Glomerular visceral epithelial cell (primary cell): ENCODE measurements around the gene FOXN3.

Source experiments
- DNase-seq: peaks from one replicate; pipeline ENCODE4 v3.0.0-alpha.2; 2016; ENCODE audit errors: extremely low spot score

The FOXN3 gene

DNA sequence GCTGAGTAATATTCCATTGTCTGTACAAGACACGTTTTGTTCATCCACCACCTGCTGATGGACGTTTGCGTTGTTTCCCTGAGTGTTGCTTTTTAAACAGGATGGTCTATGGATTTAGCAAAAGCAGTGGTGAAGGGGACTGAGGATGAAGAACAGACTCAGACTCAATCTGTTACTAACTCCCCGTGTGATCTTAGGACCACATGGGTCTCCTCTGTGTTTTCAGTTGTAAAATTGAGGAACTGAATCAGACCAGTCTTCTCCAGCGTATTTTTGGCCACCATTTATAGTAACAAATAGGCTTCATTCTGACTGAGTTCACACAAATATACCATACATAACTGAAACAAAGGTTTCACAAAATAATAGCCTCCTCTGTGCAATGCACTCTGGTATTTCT is 85.6 kb downstream of the FOXN3 start:
- DNase-seq, result no peak

DNA sequence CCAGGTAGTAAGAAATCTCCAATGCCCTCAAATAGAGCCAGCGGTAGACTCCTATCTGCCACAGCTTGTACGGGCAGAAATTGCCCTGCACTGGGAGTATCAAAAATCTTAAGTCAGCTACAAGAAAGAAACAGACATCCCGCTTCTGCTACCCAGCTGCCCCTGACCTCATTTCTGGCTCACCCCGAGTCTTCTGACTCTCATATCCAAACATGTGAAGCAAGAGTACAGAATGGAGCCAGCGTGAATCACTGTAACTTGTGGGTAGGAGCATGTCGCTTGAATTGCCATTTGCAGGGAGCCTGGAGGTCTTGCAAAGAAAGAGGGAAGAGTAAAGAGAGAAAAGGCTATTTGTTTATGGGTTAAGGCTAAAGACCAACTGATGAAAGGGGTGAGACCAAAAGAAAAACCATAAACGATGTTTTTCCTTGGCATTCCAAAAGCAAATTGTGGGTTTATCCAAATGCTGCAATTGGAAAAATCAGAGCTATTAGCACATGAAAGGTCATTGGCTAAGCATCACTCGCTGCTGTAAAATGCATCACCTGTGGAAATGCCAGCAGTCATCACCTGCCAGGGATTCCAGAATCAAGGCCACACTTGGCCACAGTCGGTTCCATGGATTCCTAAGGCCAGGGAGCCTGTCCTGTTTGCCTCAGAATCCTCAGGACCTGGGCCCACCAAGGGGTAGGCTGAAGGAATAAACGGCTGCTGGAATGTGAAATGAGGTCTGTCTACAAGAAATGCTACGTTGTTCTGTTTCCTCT is 86.6 kb downstream of the FOXN3 start:
- DNase-seq, result no peak

DNA sequence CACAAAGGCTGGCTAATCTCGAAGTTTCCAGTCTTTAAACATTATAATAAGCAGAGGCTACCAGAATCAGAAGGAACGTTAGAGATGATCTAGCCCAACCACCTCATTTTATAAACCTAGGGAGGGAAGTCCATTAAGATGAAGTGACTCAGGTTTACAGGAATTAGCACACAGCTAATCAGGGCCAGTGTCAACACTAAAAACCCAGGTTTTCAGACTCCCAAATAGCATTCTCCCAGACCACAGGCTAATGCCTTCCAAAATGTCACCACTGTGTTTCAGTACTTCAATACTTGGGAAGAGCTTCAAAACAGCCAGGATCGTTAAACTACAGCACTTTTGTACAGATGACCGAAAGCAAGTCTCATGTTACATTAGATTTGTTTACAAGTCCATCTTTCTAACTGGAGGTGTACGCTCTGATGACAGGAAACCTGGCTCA is 89.2 kb downstream of the FOXN3 start:
- no peak for DNase-seq

DNA sequence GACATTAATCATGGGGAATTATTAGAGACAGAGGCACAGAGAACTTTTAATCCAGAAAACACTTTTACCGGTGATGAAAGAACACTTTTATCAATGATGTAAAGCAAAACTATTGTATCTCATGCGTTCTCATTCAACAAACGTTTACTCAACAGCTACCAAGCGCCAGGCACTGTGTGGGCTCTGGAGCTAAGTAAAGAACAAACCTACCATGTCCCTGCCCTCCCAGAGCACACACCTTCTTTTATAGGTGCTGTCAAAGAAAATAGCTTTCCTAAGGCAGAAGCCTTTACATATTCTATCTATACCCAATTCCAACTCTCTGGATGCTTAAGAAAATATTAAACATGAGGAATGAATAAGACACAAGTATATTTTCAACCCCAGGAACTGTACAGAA is 91.1 kb downstream of the FOXN3 start:
- no peak for DNase-seq

GRCh38 chr14:89325299-89325883 is 91.6 kb downstream of the FOXN3 start:
- DNase-seq, result no peak

- no peak for DNase-seq
Observed at GRCh38 chr14:89324501-89325298, 92.3 kb downstream of the FOXN3 start.

- no peak for DNase-seq
Observed at GRCh38 chr14:89320381-89321000, 96.5 kb downstream of the FOXN3 start.

DNA sequence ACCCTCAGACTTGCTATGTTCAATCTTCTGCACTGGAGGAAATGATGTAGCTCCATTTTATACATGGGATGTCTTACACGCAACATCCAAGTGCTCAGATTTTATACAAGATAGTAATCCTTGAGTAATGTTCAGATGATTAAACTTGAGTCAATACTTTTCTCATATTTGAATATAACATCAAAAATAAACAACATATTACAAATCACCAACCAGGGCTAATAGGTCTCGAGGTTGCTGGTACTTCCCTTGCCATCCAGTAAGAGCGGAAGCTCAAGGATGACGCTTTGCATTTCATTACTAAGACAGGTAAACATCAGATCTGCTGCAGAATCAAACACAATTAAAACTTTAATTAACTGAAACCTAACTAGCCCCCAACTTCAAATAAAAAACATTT is 97.3 kb downstream of the FOXN3 start:
- DNase-seq, result no peak

DNA sequence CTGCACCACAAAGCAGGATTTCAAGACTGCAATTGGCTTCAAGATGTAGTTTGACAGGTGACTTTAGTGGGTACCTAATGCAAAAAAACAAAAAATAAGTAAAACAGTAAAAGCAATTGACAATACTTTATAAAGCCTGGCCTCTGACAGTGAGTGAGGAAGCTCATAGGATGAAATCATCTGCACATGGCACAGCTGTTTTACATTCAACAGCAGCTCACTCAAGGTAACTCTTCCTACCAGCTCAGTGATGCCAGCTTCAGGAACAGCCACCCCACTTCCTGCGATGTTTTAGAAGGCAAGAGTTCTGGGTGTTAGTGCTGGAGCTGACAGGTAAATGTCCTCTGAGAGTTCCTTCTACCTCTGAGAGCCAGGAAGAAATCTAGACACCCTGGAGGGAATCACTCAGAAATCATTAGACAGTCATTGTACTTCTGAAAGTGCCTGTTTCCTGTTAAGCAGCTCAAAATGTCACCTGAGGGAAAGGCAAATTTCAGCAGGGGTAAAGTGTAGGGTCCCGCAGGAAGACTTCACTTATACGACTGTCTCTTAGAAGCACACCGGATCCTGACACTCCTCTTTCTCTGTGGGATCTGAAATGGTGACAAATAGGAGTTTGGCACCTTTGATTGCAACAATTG is 99.9 kb downstream of the FOXN3 start:
- no peak for DNase-seq

GRCh38 chr14:89315493-89316470 is 101.3 kb downstream of the FOXN3 start:
- DNase-seq, result no peak

DNA sequence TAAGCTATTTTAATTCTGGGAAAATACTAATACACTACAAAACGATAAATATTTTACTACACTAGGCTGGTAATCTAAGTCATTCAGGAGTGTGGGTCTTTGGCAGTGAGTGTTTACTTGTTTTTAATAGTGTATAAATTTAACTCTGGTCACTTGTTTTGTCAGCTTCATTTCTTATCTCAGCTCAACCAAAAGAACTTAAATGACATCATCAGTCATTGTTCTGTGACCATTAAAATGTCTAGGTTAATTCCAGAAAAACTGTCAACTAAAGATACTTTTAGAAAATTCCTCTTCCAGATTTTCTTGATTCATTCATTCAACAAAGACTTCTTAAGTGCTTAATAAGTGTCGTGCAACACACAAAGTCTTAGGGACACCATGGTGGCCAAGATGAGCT is 102.8 kb downstream of the FOXN3 start:
- DNase-seq, result no peak

DNA sequence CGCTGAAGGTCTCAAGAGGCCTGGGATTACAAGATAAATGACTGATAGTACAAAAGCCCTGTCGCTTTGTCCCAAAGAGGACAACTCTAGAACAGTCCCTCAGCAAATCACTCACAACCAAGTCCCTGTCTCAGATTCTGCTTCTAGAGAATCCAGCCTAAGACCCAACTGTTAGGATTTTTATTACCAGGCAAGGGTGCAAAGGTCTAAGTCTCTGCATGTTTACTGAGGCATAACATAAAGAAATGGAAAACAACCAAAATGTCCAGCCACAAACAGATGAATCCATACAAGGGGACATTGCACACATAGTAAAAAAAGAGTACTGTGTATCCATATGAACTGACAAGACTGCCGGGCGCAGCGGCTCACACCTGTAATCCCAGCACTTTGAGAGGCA is 104.1 kb downstream of the FOXN3 start:
- no peak for DNase-seq

- no peak for DNase-seq
Observed at GRCh38 chr14:89310211-89310610, 106.8 kb downstream of the FOXN3 start.

GRCh38 chr14:89309670-89310177 is 107.3 kb downstream of the FOXN3 start:
- no peak for DNase-seq

GRCh38 chr14:89308232-89308959 is 108.6 kb downstream of the FOXN3 start:
- no peak for DNase-seq

DNA sequence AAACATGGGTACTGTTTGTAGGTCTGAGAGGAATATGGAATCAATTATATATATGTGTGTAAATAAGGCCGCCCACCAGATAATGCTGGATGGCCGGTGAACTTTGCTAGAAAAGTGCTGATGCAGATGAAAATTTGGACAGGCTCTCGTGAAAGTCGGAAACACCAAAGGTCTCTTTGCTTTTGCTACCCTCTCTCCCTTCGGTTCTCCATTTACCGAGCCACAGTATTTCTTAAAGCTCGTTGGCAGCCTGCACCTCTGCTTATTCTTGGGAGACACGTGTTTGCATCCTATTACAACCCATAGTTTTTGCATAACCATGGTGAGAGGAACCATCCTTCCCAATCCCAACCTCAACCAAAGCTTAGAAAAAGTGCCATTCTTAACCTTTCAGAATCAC is 109.6 kb downstream of the FOXN3 start:
- no peak for DNase-seq

GRCh38 chr14:89304972-89305703 is 111.9 kb downstream of the FOXN3 start:
- DNase-seq, result no peak

- DNase-seq, result no peak
Observed at GRCh38 chr14:89304561-89304960, 112.5 kb downstream of the FOXN3 start.
